ENCODE measurements around the gene FOXF1.

DNA sequence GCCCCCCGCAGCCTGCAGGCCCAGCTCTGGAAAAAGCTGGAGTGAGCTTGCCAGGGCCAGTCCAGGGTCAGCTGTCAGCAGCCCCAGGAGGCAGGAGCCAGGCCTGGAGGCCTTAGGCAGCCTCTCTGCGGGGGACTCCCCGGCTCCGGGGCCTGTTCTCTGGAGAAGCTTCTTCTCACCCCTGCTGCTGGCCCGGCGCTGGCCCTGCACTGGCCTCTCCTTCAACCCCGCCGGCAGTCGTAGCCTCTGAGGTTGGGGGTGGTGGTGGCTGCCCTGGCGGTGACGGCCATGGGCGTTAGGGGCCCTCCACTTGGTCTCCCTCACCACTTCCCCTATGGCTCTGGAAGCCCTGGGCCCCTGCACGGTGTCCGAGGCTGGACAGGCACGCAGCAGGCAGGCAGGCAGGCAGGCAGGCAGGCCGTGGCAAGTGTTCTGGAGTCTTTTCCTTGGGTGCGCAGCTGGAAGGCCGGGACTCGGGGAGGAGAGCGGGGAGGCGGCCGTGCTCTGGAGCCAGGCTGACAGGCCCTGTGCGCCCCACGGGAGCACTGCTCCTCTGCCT lies 2.1 kb downstream of the FOXF1 start:
- TF ChIP-seq CTCF (IDR thresholded peaks at IDR 0.05) (no peak), POLR2A (IDR thresholded peaks at IDR 0.05) (no peak)

Measured in right lobe of liver (tissue), 4 donors.